K562 (cell line): ENCODE data around the gene COX10. TPM values are rescaled to one million over a fixed set of nuclear protein-coding genes. Genes with fewer than 3 reads are reported as not detected.
A peak's percentile ranks its signal among the peaks of the same experiment; 100 is the strongest.

Experiments
- ATF1 ChIP-seq, 2 experiments: fragments of 450-650 bp in 1 of 2; IDR thresholded peaks; 2 replicates each; pipeline ENCODE4 v1.6.1; 2016; ENCODE audit warnings: missing compliant biosample characterization in 1 of 2, missing genetic modification characterization in 1 of 2
- CBX3 ChIP-seq, 2 experiments: IDR thresholded peaks; 1 replicate in 1 of 2; 2 replicates in 1 of 2; pipeline ENCODE4 v1.6.1; 2012; ENCODE audit warnings: inconsistent platforms in 2 of 2, low read length in 2 of 2, borderline replicate concordance in 1 of 2, control low read depth in 1 of 2
- CHAMP1 ChIP-seq: fragments of 450-650 bp; IDR thresholded peaks from 2 replicates; pipeline ENCODE4 v1.6.1; 2016; ENCODE audit warnings: mild to moderate bottlenecking
- COPS2 ChIP-seq: fragments of 450-650 bp; conservative IDR thresholded peaks from 2 replicates; pipeline ENCODE4 v1.6.1; 2016; ENCODE audit warnings: mild to moderate bottlenecking, moderate library complexity
- IRF2 ChIP-seq: sonication (generic); formaldehyde crosslinking; IDR thresholded peaks from 2 replicates; pipeline ENCODE4 v1.8.1; 2022; ENCODE audit warnings: mild to moderate bottlenecking, missing genetic modification reagents
- JUND ChIP-seq, 2 experiments: IDR thresholded peaks; 2 replicates in 1 of 2; 3 replicates in 1 of 2; pipeline ENCODE4 v1.6.1; 2011; ENCODE audit warnings: borderline replicate concordance in 2 of 2, low read depth in 2 of 2, low read length in 2 of 2, improper control_type of control experiment in 1 of 2, missing biosample characterization in 1 of 2, missing genetic modification characterization in 1 of 2, missing genetic modification reagents in 1 of 2
- KDM5B ChIP-seq: fragments of 200-600 bp; sonication (generic); IDR thresholded peaks from 2 replicates; pipeline ENCODE4 v1.6.1; 2012; ENCODE audit warnings: low read depth, mild to moderate bottlenecking, moderate library complexity, low read length, control low read depth, inconsistent platforms; ENCODE audit not compliant: insufficient replicate concordance
- MBD2 ChIP-seq: sonication (generic); IDR thresholded peaks from 2 replicates; pipeline ENCODE4 v1.6.1; 2016; ENCODE audit warnings: low read depth, borderline replicate concordance
- MCM5 ChIP-seq: fragments of 450-650 bp; IDR thresholded peaks from 2 replicates; pipeline ENCODE4 v1.6.1; 2016; ENCODE audit warnings: low read depth
- MITF ChIP-seq: IDR thresholded peaks from 2 replicates; pipeline ENCODE4 v1.6.1; 2014; ENCODE audit warnings: antibody characterized with exemption
- NCOA4 ChIP-seq: fragments of 450-650 bp; IDR thresholded peaks from 2 replicates; pipeline ENCODE4 v1.6.1; 2018; ENCODE audit warnings: mild to moderate bottlenecking; ENCODE audit not compliant: partially characterized antibody
- NRF1 ChIP-seq, 2 experiments: fragments of 450-650 bp; IDR thresholded peaks in 1 of 2; conservative IDR thresholded peaks in 1 of 2; 2 replicates each; pipeline ENCODE4 v1.6.1; 2014; ENCODE audit warnings: mild to moderate bottlenecking in 2 of 2
- POLR2AphosphoS5 ChIP-seq: IDR thresholded peaks from 2 replicates; pipeline ENCODE4 v1.6.1; 2011; ENCODE audit warnings: mild to moderate bottlenecking, low read depth, low read length, moderate library complexity; ENCODE audit not compliant: control insufficient read depth, insufficient read depth
- SP1 ChIP-seq: sonication (generic); formaldehyde crosslinking; IDR thresholded peaks from 2 replicates; pipeline ENCODE4 v1.8.1; 2022; ENCODE audit warnings: mild to moderate bottlenecking, missing genetic modification reagents
- SPI1 ChIP-seq: IDR thresholded peaks from 2 replicates; pipeline ENCODE4 v1.6.1; 2011; ENCODE audit warnings: low read depth, low read length, control low read depth, borderline replicate concordance
- TAF1 ChIP-seq: IDR thresholded peaks from 2 replicates; pipeline ENCODE4 v1.6.1; 2011; ENCODE audit warnings: mild to moderate bottlenecking, low read length, moderate library complexity; ENCODE audit not compliant: insufficient read depth, control insufficient read depth, severe bottlenecking; ENCODE audit errors: extremely low read depth
- TEAD1 ChIP-seq, 2 experiments: fragments of 450-650 bp in 1 of 2; sonication (generic) in 1 of 2; formaldehyde crosslinking; IDR thresholded peaks; 2 replicates each; pipeline versions ENCODE4 v1.4.0 to v1.8.0; 2020 to 2022; ENCODE audit warnings: mild to moderate bottlenecking in 2 of 2, missing genetic modification reagents in 1 of 2
- TFAP4 ChIP-seq: sonication (generic); formaldehyde crosslinking; IDR thresholded peaks from 2 replicates; pipeline ENCODE4 v1.8.0; 2022; ENCODE audit warnings: missing genetic modification reagents, mild to moderate bottlenecking, moderate library complexity, borderline replicate concordance
- ZKSCAN1 ChIP-seq: fragments of 150-350 bp; IDR thresholded peaks from 2 replicates; pipeline ENCODE4 v1.6.1; 2016; ENCODE audit warnings: low read depth, low read length
- ZNF239 ChIP-seq: fragments of 250-450 bp; sonication (Bioruptor Pico); IDR thresholded peaks from 2 replicates; pipeline ENCODE4 v1.4.0; 2020; ENCODE audit warnings: mild to moderate bottlenecking
- ZNF511 ChIP-seq: sonication (generic); formaldehyde crosslinking; IDR thresholded peaks from 2 replicates; pipeline ENCODE4 v1.8.0; 2022; ENCODE audit warnings: mild to moderate bottlenecking, missing genetic modification reagents
- polyA plus RNA-seq, 8 experiments: library from polyadenylated mRNA; depleted of rRNA in 4 of 8; stranded (reverse) in 5 of 8; unstranded in 3 of 8; fragments of >200 nt; fragmentation: Nextera tagmentation in 2 of 8; fragmentation: Illumina TruSeq in 1 of 8; extraction: Ambion mirVana in 2 of 8; extraction: Trizol in 1 of 8; gene quantifications; 2 replicates each; pipeline versions ENCODE4 v1.2.1 to v1.2.3, GENCODE V29; 2011 to 2014; ENCODE audit warnings: inconsistent platforms in 1 of 8, missing spikeins in 1 of 8
- total RNA-seq, 7 experiments: library from RNA; depleted of rRNA in 6 of 7; stranded (reverse); fragments of >200 nt in 6 of 7; fragmentation: Illumina TruSeq in 2 of 7; extraction: Trizol in 2 of 7; gene quantifications; 2 replicates each; pipeline versions ENCODE4 v1.2.1 to v1.2.3, GENCODE V29; 2011 to 2021; ENCODE audit warnings: low replicate concordance in 1 of 7

The COX10 gene
- total and polyA plus RNA-seq, 9 of the 15 experiments (the other 6 are each of a cell fraction or from before 2014, with no cell fraction given), result 10.3 to 26.4 (median 17.8) TPM

- TF ChIP-seq KDM5B, result peak; percentile 85
- no peak for TF ChIP-seq CBX3 (IDR thresholded peaks at IDR 0.05; ENCODE audit: borderline replicate concordance in 1 of 2, low read length in 2 of 2)
- TF ChIP-seq NCOA4, result no peak
- TF ChIP-seq SPI1, result 0 out of 2 replicates have a peak, but pooled peaks have one; percentile 5
- no peak for TF ChIP-seq CHAMP1
- no peak for TF ChIP-seq ZNF239 (CRISPR knock-in tag)
- no peak for TF ChIP-seq IRF2 (CRISPR knock-in tag)
- TF ChIP-seq ZKSCAN1, result no peak
- peak in 1 of 2 experiments; percentile 61; a peak in 1 of 4 replicates for TF ChIP-seq TEAD1 (CRISPR knock-in tag; IDR thresholded peaks at IDR 0.05)
- peak; percentile 18 to 20; a peak in 1 of 4 replicates for TF ChIP-seq NRF1 (conservative IDR thresholded peaks at IDR 0.05 in 1 of 2, IDR thresholded peaks at IDR 0.05 in 1 of 2)
- TF ChIP-seq SP1 (CRISPR knock-in tag), result peak; percentile 55
- peak; percentile 90 for TF ChIP-seq TAF1
- no peak; the same call in 1 of the 2 replicates for TF ChIP-seq JUND (IDR thresholded peaks at IDR 0.05; ENCODE audit: borderline replicate concordance, low read depth, low read length)
- no peak for TF ChIP-seq JUND (tag; IDR thresholded peaks at IDR 0.05; ENCODE audit: borderline replicate concordance, low read depth, low read length)
- TF ChIP-seq POLR2AphosphoS5, result peak; percentile 72; the same call in 1 of the 2 replicates
- TF ChIP-seq MBD2, result peak; percentile 35; the same call in 1 of the 2 replicates
- no peak for TF ChIP-seq COPS2
- no peak for TF ChIP-seq MCM5
- TF ChIP-seq ZNF511 (CRISPR knock-in tag), result peak; percentile 51; the same call in 1 of the 2 replicates
- TF ChIP-seq TFAP4, result 0 out of 2 replicates have a peak, but pooled peaks have one; percentile 50
- TF ChIP-seq MITF, result no peak
- no peak for TF ChIP-seq ATF1 (CRISPR knock-in tag; IDR thresholded peaks at IDR 0.05)
- peak; percentile 94 for TF ChIP-seq ATF1 (tag; IDR thresholded peaks at IDR 0.05)
Measured at GRCh38 chr17:14069251-14070021, at the start of gene COX10 (continued).
